ENCODE data around the gene NUP188. TPM values are rescaled to one million over a fixed set of nuclear protein-coding genes. Genes with fewer than 3 reads are reported as not detected.

Gene NUP188
- total RNA-seq, 4 donors from 2014 or later: 18.0 to 79.3 (median 38.4) TPM

- Histone ChIP-seq H3K36me3 (peaks cover 0 to 30% (median 9%) of the 10 kb centered on the region in 4 donors), H3K4me1 (peaks cover 14 to 24% (median 22%) of the 10 kb centered on the region in 4 donors), H3K4me3 (peak overlapping the region in 1 of 4 donors; percentile 75), H3K27me3 (no peaks in the 10 kb centered on the region), H3K9me3 (no peaks in the 10 kb centered on the region), H3K27ac (peak overlapping the region; percentile 43 to 90 (median 84))
- intact Hi-C loops (cut with DNase I; ENCODE audit: low total_unique reads): no loop called here
- DNase-seq: no peak
- TF ChIP-seq POLR2AphosphoS5 (IDR thresholded peaks at IDR 0.05) (peak in 1 of 3 donors; percentile 40), POLR2A (IDR thresholded peaks at IDR 0.05) (no peak)
- in situ Hi-C loops (cut with MboI; ENCODE audit: low pct_ligation_motif_present in 1 of 4, low pct_unique_long_range_greater_than_20kb in 1 of 4, low sequenced_read_pairs in 3 of 4): no loop called here
- 78 to 86% methylated on average over 3 to 8 of the region's 8 CpGs for WGBS, 2 donors (ENCODE audit: low coverage in 1 of 2)
Measured at GRCh38 chr9:129038109-129038852, 90.8 kb downstream of the NUP188 start.

GRCh38 chr9:129040113-129040643 is 92.7 kb downstream of the NUP188 start:
- WGBS, 2 donors (ENCODE audit: low coverage in 1 of 2): 94% methylated on average over 12 of the region's 12 CpGs; no CpG with 5 or more reads in 1 of the 2 donors
- intact Hi-C loops (cut with DNase I; ENCODE audit: low total_unique reads) (no loop called here), in situ Hi-C loops (cut with MboI; ENCODE audit: low pct_ligation_motif_present in 1 of 4, low pct_unique_long_range_greater_than_20kb in 1 of 4, low sequenced_read_pairs in 3 of 4) (no loop called here)
- Histone ChIP-seq H3K4me1 (peaks cover 14 to 23% (median 20%) of the 10 kb centered on the region in 4 donors), H3K36me3 (peaks cover 0 to 38% (median 12%) of the 10 kb centered on the region in 4 donors), H3K4me3 (no peak overlapping the region), H3K27ac (no peak overlapping the region), H3K9me3 (no peaks in the 10 kb centered on the region), H3K27me3 (no peaks in the 10 kb centered on the region)
- DNase-seq: no peak
- TF ChIP-seq POLR2AphosphoS5 (IDR thresholded peaks at IDR 0.05) (no peak), CTCF (IDR thresholded peaks at IDR 0.05) (no peak), POLR2A (IDR thresholded peaks at IDR 0.05) (no peak), EP300 (IDR thresholded peaks at IDR 0.05; ENCODE audit: low read depth) (no peak)

- TF ChIP-seq POLR2AphosphoS5 (IDR thresholded peaks at IDR 0.05): no peak
- TF ChIP-seq CTCF (IDR thresholded peaks at IDR 0.05): no peak
- no peak for TF ChIP-seq EP300 (IDR thresholded peaks at IDR 0.05; ENCODE audit: low read depth)
- TF ChIP-seq POLR2A (IDR thresholded peaks at IDR 0.05): no peak
- intact Hi-C loops (cut with DNase I; ENCODE audit: low total_unique reads) (no loop called here), in situ Hi-C loops (cut with MboI; ENCODE audit: low pct_ligation_motif_present in 1 of 4, low pct_unique_long_range_greater_than_20kb in 1 of 4, low sequenced_read_pairs in 3 of 4) (no loop called here)
- WGBS, 2 donors (ENCODE audit: low coverage in 1 of 2): 96% methylated on average over 16 of the region's 16 CpGs; no CpG with 5 or more reads in 1 of the 2 donors
- Histone ChIP-seq H3K27me3 (no peaks in the 10 kb centered on the region), H3K36me3 (peaks cover 0 to 41% (median 17%) of the 10 kb centered on the region in 4 donors), H3K4me3 (no peak overlapping the region), H3K4me1 (peaks cover 14 to 17% (median 15%) of the 10 kb centered on the region in 4 donors), H3K9me3 (no peaks in the 10 kb centered on the region), H3K27ac (no peak overlapping the region)
- DNase-seq: no peak
Measured at GRCh38 chr9:129042016-129042415, 94.5 kb downstream of the NUP188 start.

GRCh38 chr9:129052592-129052991 is 105.1 kb downstream of the NUP188 start:
- H3K27ac ChIP-seq: peak overlapping the region; percentile 82 to 91 (median 84)
- peak; percentile 96 for DNase-seq
- intact Hi-C loops (cut with DNase I; ENCODE audit: low total_unique reads): no loop called here

More at GRCh38 chr9:129052592-129052991, 105.1 kb downstream of the NUP188 start:
- in situ Hi-C loops (cut with MboI; ENCODE audit: low pct_ligation_motif_present in 1 of 4, low pct_unique_long_range_greater_than_20kb in 1 of 4, low sequenced_read_pairs in 3 of 4): no loop called here
- Histone ChIP-seq H3K9me3 (no peaks in the 10 kb centered on the region), H3K4me3 (no peak overlapping the region), H3K4me1 (peaks cover 0 to 17% (median 2%) of the 10 kb centered on the region in 4 donors), H3K36me3 (peaks cover 0 to 58% (median 24%) of the 10 kb centered on the region in 4 donors), H3K27me3 (no peaks in the 10 kb centered on the region)
- TF ChIP-seq POLR2AphosphoS5 (IDR thresholded peaks at IDR 0.05) (peak; percentile 7 to 89 (median 89)), POLR2A (IDR thresholded peaks at IDR 0.05) (peak; percentile 61), EP300 (IDR thresholded peaks at IDR 0.05; ENCODE audit: low read depth) (peak; percentile 86), CTCF (IDR thresholded peaks at IDR 0.05) (no peak)
- 61 to 63% methylated on average over 6 to 8 of the region's 8 CpGs for WGBS, 2 donors (ENCODE audit: low coverage in 1 of 2)

Measured in transverse colon (tissue), 4 donors.